ENCODE results near the gene ESYT3.
"Not testable (repeated sequence)": the region's sequence is repeated elsewhere in the genome, so short reads cannot be mapped to it uniquely, and the experiment has no call there.

The ESYT3 gene

DNA sequence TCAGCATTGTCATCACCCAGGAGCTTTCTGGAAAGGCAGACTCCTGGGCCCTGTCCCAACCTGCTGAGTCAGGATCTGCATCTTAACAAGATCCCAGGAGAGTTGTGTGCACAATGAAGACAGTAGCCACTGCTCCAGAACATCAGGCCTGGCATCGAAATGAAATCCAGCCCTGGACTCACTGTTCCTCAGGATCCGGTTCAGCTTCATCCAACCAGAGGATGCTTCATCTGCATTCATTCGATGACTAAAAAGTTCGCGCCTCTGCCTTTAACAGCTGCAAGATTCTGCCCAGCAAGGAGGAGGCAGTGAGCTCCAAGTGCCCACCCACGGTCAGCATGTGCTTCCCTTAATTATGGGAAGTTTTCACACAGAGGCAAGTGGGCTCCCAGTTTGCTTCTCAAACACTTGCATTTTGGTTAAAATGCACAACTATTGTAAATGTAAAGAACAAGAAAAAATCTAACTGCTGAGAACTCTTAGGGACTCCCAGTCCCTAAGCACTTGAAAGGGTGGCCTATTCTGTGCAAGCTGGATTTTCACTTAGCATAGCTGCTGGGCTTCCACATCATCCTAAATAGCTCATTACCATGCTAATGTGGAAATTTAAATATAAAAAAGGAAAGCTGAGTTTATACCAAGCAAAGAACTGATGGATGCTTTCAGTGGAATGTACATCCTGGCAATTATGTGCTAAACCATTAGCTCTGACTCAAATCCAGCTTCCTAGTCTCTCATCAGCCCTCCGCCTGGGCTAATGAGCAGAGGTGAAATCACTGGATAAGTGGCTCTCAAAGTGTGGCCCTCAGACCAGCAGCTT lies 25.5 kb upstream of the ESYT3 start:
- DNase-seq (ENCODE audit: low spot score), result no peak

DNA sequence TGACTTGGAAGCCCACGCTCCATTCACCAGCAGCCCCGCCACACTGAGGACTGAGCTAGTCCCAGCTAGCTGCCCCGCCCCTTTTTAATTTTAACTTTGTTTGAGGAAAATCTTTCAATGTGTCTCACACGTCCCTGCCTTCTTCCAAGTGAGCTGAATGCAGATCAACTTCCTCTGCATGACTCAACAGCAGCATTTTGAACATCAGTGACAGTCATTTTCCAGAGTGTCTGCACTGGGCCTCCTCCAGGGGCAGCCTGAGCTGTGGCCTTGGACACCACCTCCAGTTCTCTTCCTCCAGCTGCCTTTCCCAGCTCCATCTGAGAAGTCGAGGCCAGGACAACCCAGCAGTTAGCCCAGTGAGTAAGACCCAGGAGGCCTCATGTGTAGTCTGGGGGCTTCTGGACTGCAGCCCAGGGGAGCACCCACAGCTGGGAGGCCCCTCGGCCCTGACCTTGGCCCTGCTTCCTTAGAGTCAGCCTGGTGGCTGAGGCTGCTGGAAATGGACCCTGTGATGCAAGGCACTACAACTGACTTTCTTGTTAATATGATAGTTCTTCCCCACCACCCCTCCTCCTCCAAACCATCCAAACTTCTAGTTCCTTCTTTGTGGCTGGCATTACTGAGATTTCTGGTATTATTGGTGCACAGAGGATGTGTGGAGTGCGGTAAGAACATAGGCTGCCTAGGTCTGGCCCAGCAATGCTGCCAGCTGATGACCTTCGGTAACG lies 21.4 kb upstream of the ESYT3 start:
- peak; percentile 53 for DNase-seq (ENCODE audit: low spot score)

DNA sequence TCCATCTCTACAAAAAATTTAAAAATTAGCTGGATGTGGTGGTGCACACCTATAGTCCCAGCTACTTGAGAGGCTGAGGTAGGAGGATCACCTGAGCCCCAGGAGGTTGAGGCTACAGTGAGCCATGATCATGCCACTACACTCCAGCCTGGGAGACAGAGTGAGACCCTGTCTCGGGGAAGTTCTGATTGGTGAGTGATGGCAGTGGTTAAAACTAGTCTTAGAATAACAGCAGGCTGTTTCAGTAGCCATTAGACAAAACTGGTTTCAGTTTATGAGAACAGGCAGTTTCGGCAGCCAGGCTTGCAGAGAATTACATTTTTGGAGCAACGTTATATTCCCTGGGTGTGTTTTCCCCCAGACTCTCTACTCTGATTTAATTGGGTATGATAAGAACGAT lies 18.2 kb upstream of the ESYT3 start:
- DNase-seq (ENCODE audit: low spot score), result not testable (repeated sequence)

DNA sequence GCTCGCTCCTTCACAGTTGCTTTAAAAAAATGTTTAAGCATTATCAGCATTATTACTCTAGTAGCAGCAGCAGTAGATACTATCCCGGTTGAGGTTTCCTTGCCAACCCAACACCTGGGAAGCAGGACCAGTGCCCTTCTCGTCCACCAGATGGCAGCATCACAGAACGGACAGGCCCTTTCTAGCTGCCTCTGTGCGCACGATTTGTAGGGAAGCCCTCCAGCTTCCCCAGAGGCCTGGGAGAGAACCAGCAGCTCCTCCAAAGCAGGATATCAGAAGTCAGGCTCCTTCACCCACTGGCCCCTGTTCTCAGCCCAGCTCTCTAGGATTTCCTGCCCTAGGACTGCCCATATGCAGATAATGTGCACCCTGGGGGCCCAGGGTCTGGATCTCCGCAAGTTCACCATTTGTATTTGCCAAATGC lies 16.8 kb upstream of the ESYT3 start:
- peak; percentile 69 for DNase-seq (ENCODE audit: low spot score)

DNA sequence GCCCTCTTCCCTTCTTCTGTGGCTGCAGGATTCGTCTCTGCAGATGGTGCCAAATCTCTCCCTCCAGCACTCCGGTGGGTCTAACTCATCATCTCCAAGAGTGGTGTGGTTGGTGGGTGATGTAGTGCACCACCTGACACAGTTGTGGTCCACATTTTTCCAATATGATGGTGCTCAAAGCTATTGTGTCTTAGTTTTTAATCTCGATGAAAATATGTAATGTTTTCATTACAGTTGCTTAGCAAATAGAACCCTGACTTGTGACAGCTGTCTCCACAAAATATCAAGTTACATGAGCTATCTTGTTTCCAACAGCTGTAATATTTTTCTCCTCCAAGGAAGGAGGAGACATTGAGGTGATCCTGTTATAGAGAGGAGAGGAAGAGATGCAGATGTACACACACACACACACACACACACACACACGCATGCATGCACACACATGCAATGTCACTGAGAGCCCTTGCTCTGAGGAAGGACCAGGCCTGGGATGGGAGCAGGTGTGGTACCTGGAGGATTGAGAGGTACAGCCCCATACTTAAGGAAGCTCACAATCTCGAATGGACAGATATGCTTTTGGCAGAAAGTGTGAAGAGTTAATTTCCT lies 15.7 kb upstream of the ESYT3 start:
- no peak for DNase-seq (ENCODE audit: low spot score)

DNA sequence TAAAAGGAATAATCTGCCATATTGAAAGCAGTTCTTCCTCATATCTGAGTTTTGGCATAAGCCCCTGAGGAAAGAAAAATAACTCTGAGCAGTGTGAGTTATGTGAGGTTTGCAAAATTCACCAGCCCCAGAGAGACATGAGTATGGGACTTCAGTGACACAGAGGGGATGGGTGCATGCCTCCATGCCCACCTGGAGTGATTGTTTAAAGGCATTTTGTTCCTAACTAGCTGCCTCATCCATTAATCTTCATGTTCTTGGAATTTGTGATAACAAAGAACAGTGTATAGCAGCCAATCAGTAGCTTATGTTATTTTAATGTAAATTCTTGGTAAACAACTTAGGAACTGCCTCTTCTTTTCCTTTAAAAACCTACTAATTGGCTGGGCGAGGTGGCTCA lies 11.1 kb upstream of the ESYT3 start:
- DNase-seq (ENCODE audit: low spot score), result no peak

DNA sequence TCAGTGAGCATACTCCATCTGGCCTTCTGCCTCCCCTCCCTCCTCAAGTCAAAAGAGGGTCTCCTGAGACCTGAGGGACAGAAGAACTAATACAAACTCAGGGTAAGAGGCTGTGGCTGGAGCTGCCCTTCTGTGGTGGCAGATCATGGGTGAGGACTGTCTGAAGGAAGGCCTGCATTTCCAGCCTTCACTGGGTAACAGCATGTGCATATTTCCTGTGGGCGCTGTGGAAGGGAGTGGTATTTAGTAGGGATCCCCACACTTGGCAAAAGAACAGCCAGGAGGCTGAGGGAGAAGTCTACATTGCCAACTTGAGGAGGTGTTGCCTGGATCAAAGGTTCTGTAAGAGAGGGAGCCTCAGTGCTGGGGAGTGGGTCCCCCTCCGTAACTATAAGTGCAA lies 10.1 kb upstream of the ESYT3 start:
- no peak for DNase-seq (ENCODE audit: low spot score)

DNA sequence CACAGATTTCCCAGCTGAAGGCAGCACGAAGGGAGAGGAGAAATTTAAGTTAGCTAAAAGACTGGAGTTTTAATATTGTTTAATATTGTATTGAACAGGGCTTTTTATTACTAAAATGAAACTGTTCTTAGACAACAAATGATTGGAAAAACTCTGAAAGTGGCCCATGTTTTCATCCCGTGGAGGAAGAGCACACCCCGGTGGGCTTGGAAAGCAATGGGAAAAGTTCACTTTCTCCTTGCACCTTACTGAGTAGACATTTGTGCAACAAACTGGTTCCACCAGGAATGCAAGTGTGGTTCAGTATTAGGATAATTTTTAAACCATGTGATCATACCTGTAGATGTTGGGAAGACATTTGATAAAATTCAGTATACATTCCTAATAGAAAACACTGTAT lies 8.2 kb upstream of the ESYT3 start:
- no peak for DNase-seq (ENCODE audit: low spot score)

DNA sequence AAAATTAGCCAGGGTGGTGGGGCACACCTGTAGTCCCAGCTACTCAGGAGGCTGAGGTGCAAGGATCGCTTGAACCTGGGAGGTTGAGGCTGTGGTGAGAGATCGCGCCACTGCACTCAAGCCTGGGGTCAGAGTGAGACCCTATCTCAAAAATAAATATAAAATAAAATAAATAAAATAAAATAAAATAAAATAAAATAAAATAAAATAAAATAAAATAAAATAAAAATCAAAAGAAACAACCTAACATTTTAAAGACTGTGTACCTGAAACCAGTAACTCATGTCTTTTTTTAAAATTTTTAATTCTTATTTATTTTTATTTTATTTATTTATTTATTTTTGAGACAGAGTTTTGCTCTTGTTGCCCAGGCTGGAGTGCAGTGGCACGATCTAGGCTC lies 7.7 kb upstream of the ESYT3 start:
- not testable (repeated sequence) for DNase-seq (ENCODE audit: low spot score)

DNA sequence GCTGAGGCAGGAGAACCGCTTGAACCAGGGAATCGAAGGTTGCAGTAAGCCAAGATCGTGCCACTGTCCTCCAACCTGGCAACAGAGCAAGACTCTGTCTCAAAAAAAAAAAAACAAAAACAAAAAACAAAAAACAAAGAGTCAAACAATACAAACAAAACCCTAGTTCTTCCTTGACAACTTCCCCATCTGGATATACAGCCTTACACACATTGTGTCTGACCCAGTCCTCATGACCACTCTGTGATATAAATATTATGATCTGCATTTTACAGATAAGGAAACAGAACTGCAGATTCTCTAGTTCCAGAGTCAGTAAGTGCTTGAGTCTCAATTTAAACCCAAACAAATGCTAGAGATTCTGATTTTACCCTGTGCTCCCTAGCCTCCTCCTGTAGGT lies 4.8 kb upstream of the ESYT3 start:
- DNase-seq (ENCODE audit: low spot score), result no peak

DNA sequence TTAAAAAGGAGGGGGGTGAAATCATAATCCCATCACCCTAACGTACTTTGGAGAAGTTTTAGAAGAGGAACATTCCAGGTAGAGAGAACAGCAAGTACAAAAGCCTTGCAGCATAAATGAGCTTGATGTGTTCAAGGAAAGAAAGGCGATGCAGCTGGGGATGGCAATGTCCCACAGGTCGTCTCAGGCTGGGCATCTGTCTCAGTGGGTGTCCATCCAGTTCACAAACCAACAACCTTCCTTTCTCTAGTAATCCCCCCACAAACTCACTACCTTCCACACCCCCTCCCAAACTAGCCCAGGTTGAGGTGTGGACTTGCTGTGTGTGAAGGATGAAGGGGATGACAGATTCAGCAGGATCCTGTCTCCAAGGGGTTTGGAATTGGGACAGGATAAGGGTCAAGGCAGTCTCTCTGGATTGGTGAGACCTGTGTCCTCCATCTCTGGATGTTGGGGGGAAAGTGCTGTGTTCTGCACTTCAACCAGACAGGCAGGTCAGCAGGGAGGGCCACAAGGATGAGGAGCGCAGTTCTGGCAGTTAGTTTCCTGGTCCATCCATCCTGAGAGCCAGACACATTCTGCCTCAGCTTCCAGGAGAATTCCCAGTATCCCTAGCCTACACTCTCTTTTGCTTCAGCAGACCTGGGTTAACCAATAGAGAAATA lies 1.7 kb upstream of the ESYT3 start:
- no peak for DNase-seq (ENCODE audit: low spot score)

DNA sequence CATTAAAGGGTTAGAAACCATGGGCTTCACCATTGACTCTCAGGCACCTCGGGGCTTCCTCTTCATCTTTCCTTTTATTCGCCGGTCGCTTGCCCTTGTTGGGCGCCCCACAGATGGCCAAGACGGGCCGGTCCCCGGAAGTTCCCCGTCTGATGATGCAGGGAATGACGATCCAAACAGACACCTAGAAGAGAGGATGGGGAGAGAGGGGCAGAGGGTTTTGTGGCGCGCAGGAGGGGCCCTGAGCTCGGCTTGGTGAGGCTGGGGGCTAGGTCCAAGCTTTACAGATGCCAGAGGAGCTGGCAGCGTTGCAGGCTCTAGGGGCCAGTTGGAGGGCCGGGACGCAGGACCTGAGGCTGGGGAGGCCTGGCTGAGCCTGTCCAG lies 532 bp upstream of the ESYT3 start:
- no peak for DNase-seq (ENCODE audit: low spot score)

DNA sequence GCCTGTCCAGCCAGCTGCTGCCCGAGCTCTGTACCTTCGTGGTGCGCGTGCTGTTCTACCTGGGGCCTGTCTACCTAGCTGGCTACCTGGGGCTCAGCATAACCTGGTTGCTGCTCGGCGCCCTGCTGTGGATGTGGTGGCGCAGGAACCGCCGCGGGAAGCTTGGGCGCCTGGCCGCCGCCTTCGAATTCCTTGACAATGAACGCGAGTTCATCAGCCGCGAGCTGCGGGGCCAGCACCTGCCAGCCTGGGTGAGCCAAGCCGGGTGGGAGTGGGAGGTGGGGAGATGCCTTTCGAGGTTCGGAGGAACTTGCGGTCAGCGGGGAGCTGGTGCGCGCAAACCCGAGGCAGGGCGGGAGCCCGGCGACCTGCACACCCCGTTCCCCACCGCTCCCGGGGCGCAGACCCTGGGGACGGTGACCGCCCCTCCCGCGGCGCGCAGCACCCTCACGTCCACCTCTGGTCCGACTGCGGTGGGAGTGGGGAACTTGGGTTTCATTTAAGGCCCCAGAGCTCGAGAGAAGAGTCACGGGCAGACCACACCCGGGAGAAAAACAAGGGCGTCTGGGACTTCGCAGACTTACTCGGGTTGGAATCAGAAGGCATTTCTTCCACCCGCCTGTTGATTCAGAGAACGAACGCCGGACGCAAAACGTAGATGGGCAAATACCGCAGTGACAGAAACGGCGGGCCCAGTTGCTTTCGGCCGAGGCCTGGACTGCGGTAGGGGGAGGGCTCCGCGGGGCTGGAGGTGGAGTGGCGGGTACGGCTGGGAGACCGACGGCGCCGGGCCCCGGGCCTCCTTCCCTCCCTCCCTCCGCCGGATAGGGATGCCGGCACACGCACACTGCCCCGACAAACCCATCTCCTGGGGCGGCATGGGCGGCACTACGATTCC lies 708 bp downstream of the ESYT3 start:
- no peak for DNase-seq (ENCODE audit: low spot score)

DNA sequence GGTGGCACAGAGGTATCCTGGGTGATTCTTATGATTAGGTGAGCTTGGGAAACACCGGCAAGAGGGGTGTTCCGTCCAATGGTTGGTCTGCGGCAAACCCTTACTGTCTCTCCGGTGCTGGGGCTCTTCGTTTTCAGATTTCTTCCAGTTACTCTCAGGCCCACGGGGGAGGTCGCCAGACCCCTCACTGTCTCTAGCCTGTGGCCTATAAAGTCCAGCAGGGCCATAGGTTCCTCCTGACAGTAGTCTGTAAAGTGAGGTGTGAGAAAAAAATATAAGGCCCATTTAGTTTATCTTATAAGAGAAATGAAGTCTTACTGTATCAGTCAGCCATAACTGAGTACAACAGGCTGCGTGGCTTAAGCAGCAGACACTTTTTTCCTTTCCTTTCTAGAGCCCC lies 1.4 kb downstream of the ESYT3 start:
- no peak for DNase-seq (ENCODE audit: low spot score)

DNA sequence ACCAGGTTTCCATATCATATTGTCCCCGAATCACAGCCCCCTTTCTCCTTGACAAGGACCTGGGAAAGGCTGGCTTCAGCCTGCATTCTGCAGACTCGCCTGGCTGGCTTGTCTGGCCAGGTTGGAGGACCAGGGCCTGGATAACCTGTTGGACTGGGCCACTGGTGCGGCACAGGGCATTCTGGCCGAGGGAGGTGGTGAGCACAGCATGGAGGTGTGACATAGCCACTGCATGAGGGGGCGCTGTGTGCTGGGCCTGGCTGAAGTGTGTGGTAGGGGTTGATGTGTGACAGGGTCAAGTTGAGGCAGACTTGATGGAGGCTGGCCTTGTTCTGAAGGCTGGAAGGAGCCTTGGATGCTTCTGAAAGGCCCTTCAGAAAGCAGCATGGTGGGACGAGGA lies 2.9 kb downstream of the ESYT3 start:
- no peak for DNase-seq (ENCODE audit: low spot score)

DNA sequence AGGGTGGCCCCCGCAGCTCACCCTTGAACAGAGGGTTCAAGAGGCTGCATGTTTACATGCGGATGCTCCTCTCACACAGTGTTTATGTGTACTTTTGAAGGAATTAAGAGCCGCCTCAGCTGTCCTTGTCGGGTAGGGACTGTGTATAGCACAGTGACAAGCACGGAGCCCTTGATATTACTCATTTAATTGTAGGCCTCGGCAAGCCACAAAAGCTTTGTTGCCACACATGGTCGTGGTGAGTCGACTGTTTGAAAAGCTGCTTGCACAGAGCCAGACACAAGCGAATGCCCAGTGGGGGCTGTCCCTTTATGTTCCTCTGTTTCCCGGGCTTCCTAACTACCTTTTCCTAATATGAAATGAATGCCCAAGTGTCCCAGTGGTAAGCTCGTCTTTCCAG lies 4.5 kb downstream of the ESYT3 start:
- no peak for DNase-seq (ENCODE audit: low spot score)

DNA sequence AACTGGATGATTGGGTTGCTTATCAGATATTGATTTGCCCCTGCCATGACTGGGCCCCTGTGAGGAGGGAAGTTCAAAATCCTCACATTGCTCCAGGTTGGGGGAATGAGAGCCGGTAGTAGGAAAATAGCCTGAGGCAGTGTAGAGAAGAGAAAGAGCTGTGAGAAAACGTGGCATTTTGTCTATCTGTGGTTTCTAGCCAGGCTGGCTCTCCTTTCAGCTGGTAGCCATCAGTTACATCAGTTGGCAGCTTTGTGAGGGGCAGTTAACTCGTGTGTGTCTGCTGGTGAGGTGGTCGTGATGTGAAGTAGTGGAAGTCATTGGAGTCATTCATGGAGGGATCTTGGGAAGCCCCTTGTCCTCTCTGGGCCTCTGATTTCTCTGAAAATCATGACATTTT lies 5.2 kb downstream of the ESYT3 start:
- no peak for DNase-seq (ENCODE audit: low spot score)

DNA sequence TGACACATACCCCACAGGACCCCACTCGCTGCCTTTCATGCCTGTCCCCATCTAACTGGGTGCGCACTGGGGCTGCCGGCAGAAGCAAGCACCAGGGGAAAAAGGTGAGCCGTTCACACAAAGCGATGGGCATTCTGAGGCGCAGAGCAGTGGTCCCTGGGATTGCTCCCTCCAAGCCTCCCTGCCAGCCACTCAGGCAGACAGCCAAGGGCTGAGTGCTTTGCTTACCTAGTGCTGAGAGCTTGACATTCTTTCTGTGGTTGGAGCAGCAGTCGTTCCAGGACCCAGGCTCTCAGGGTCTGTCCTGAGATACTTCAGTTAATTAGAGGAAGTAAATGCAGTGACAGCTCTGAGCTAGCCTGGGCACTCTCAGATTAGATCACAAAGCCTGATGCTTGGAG lies 5.7 kb downstream of the ESYT3 start:
- DNase-seq (ENCODE audit: low spot score), result no peak

DNA sequence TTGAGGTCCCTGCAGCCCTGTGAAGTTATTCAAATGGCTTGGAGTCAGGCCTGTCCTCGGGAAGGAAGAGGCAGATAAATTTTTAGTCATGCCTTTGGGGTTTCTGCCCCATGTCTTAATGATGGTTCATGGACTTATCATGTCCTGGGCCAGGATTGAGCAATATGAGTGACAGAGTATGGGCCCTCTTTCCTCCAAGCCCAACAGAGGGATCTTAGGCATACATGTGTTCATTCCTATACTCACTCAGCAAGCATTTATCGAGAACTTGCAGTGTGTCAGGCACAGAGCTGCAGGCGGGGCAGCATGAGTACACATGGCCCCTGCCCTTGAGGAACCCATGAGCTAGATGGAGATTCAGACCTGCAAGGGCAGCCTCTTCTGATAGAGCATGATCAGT lies 6.2 kb downstream of the ESYT3 start:
- DNase-seq (ENCODE audit: low spot score), result no peak

DNA sequence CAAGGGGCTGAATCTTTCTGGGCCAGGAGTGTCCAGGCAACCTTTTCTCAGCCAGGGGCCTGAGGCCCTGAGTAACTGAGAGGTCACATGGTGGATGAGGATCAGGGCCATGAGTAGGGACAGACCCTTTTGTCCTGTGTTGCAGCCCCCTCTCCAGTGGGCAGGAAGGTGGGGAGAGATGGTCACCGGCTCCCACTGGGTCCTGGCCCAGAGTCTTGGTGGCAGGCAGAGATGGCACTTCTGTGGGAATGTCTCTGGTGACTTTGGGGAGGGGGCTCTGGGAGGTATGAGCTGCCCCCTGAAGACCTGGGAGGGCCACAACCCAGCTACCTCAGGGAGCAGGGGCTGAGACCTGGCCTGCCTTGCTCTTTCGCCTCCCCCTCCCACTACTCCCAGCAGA lies 6.8 kb downstream of the ESYT3 start:
- DNase-seq (ENCODE audit: low spot score), result no peak

DNA sequence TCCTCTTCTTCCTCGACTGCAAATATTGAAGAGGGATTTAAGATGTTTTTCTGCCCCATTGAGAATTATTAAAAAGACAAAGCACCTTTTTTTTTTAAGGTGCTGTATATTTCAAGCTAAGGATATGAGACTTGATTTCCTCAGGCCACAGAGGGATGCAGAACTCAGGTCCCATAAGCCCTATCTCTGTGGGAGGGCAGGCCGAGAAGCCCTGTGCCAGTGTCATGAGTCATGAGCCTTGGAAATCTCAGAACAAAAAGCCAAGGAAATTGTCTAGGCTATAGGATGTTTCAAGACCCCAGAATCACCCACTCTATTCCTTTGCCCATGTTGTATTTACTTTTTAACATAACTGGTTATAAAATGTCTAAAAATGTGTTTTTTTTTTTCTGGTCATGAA lies 7.3 kb downstream of the ESYT3 start:
- no peak for DNase-seq (ENCODE audit: low spot score)

DNA sequence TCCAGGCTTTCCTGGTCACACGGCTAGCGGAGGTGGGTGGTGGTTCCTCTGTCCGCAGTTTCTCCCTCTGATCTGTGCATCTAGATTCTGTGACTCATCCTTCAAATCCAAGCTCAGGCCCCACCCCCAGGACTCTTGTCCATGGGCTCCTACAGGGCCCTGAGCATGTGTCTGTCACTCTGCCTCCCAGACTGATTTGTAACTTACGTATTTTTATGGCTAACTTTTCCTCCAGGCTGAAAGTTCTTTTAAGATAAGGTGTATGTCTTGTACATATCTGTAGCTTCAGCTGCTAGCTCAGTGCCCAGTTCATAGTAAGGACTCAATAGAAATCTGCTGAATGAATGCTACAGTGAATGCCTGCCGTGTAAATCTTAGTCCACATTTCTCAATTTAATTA lies 8.0 kb downstream of the ESYT3 start:
- no peak for DNase-seq (ENCODE audit: low spot score)
